Gastroesophageal sphincter (tissue), 4 donors: ENCODE measurements around the gene WDR18. TPM values are rescaled to one million over a fixed set of nuclear protein-coding genes. Genes with fewer than 3 reads are reported as not detected.

Source experiments
- ATAC-seq: fragments of 150-250 bp; one replicate; pipeline ENCODE4 v1.9.1; 2016; ENCODE audit warnings: mild to moderate bottlenecking, moderate library complexity
- H3K27ac ChIP-seq, 4 donors: fragments of 200-600 bp; sonication (generic) in 3 of 4; 1 replicate in 3 of 4; 2 replicates in 1 of 4; pipeline ENCODE4 v1.5.1; 2016 to 2019
- H3K27me3 ChIP-seq: fragments of 200-600 bp; sonication (generic); one replicate; pipeline ENCODE4 v1.5.1; 2019
- H3K36me3 ChIP-seq, 2 donors: fragments of 200-600 bp; sonication (generic); one replicate each; pipeline ENCODE4 v1.5.1; 2019; ENCODE audit warnings: control low read depth in 1 of 2
- H3K4me1 ChIP-seq, 3 donors: fragments of 200-600 bp; sonication (generic); 1 replicate in 2 of 3; 2 replicates in 1 of 3; pipeline ENCODE4 v1.5.1; 2016 to 2019; ENCODE audit warnings: control low read depth in 2 of 3
- H3K4me3 ChIP-seq, 2 donors: fragments of 200-600 bp; sonication (generic); one replicate each; pipeline ENCODE4 v1.5.1; 2019; ENCODE audit warnings: mild to moderate bottlenecking in 1 of 2, moderate library complexity in 1 of 2
- H3K9me3 ChIP-seq, 3 donors: fragments of 200-600 bp; sonication (generic); one replicate each; pipeline ENCODE4 v1.5.1; 2017 to 2019; ENCODE audit warnings: control low read depth in 2 of 3
- CTCF ChIP-seq, 4 experiments: fragments of 200-600 bp in 2 of 4; fragments of 450-650 bp in 2 of 4; sonication (generic) in 1 of 4; IDR thresholded peaks; one replicate each; pipeline ENCODE4 v1.5.1; 2017 to 2019; ENCODE audit warnings: antibody characterized with exemption in 4 of 4, mild to moderate bottlenecking in 2 of 4, moderate library complexity in 2 of 4
- EP300 ChIP-seq: sonication (generic); formaldehyde crosslinking; IDR thresholded peaks from one replicate; pipeline ENCODE4 v1.6.1; 2017; ENCODE audit warnings: antibody characterized with exemption, mild to moderate bottlenecking
- POLR2A ChIP-seq, 2 donors: fragments of 450-650 bp; IDR thresholded peaks; one replicate each; pipeline ENCODE4 v1.6.1; 2017; ENCODE audit warnings: antibody characterized with exemption in 2 of 2, mild to moderate bottlenecking in 2 of 2, moderate library complexity in 1 of 2
- POLR2AphosphoS5 ChIP-seq: sonication (generic); formaldehyde crosslinking; IDR thresholded peaks from one replicate; pipeline ENCODE4 v1.6.1; 2017; ENCODE audit warnings: antibody characterized with exemption
- WGBS, 2 donors: methylation state at CpG; one replicate each; pipeline ENCODE4 v1.1.5; 2018; ENCODE audit warnings: low coverage in 1 of 2; 5-methylcytosine and 5-hydroxymethylcytosine counted together
- total RNA-seq, 4 donors: library from RNA; depleted of rRNA; stranded (reverse); fragments of >200 nt; gene quantifications; one replicate each; pipeline ENCODE4 v1.1.0, GENCODE V29; 2016

The WDR18 gene
- total RNA-seq, 4 donors from 2014 or later, result 7.2 to 43.9 (median 20.1) TPM

- 70 to 100% methylated on average over 1 to 6 of the region's 36 CpGs for WGBS, 2 donors
- Histone ChIP-seq H3K36me3 (peaks cover 0 to 71% of the 10 kb centered on the region in 2 donors), H3K4me3 (no peak overlapping the region), H3K27me3 (no peaks in the 10 kb centered on the region), H3K4me1 (peaks cover 0 to 37% (median 19%) of the 10 kb centered on the region in 3 donors), H3K9me3 (no peaks in the 10 kb centered on the region), H3K27ac (no peak overlapping the region)
- no peak for TF ChIP-seq EP300
- no peak for TF ChIP-seq POLR2A (IDR thresholded peaks at IDR 0.05)
- TF ChIP-seq CTCF (IDR thresholded peaks at IDR 0.05), result no peak
- no peak for TF ChIP-seq POLR2AphosphoS5
- ATAC-seq, result no peak
Observed at GRCh38 chr19:1011831-1012333, 27.7 kb downstream of the WDR18 start.

- H3K4me1 ChIP-seq, result peaks cover 0 to 41% (median 24%) of the 10 kb centered on the region in 3 donors
- TF ChIP-seq POLR2A (IDR thresholded peaks at IDR 0.05) (no peak), EP300 (no peak), CTCF (IDR thresholded peaks at IDR 0.05) (no peak), POLR2AphosphoS5 (no peak)
- no peak overlapping the region for H3K27ac ChIP-seq
- peaks cover 0 to 71% of the 10 kb centered on the region in 2 donors for H3K36me3 ChIP-seq
- WGBS, 2 donors, result no CpG with 5 or more reads among the region's 18 CpGs
- ATAC-seq, result no peak
- H3K9me3 ChIP-seq, result no peaks in the 10 kb centered on the region
- no peak overlapping the region for H3K4me3 ChIP-seq
- H3K27me3 ChIP-seq, result no peaks in the 10 kb centered on the region
Observed at GRCh38 chr19:1012334-1012733, 28.2 kb downstream of the WDR18 start.

GRCh38 chr19:1013218-1013617, 29.1 kb downstream of the WDR18 start:
- Histone ChIP-seq H3K27ac (no peak overlapping the region), H3K9me3 (no peaks in the 10 kb centered on the region), H3K4me3 (no peak overlapping the region), H3K27me3 (no peaks in the 10 kb centered on the region), H3K4me1 (peaks cover 0 to 50% (median 33%) of the 10 kb centered on the region in 3 donors), H3K36me3 (peaks cover 0 to 75% of the 10 kb centered on the region in 2 donors)
- TF ChIP-seq EP300 (no peak), POLR2AphosphoS5 (no peak)
- WGBS, 2 donors, result no CpG with 5 or more reads among the region's 10 CpGs
- ATAC-seq, result no peak

- Histone ChIP-seq H3K27me3 (no peaks in the 10 kb centered on the region), H3K9me3 (no peaks in the 10 kb centered on the region), H3K27ac (no peak overlapping the region), H3K4me1 (peaks cover 0 to 62% (median 45%) of the 10 kb centered on the region in 3 donors), H3K4me3 (no peak overlapping the region), H3K36me3 (peaks cover 0 to 67% of the 10 kb centered on the region in 2 donors)
- no peak for TF ChIP-seq EP300
- TF ChIP-seq POLR2A (IDR thresholded peaks at IDR 0.05), result peak in 1 of 2 donors; percentile 11
- 95% methylated on average over 8 of the region's 49 CpGs; no CpG with 5 or more reads in 1 of the 2 donors for WGBS, 2 donors
- no peak for ATAC-seq
Observed at GRCh38 chr19:1014161-1015060, 30.3 kb downstream of the WDR18 start.

GRCh38 chr19:1015061-1015781, 31.1 kb downstream of the WDR18 start:
- WGBS, 2 donors, result no CpG with 5 or more reads among the region's 29 CpGs
- Histone ChIP-seq H3K4me3 (no peak overlapping the region), H3K36me3 (peaks cover 0 to 59% of the 10 kb centered on the region in 2 donors), H3K4me1 (peaks cover 0 to 70% (median 49%) of the 10 kb centered on the region in 3 donors), H3K27ac (no peak overlapping the region), H3K27me3 (no peaks in the 10 kb centered on the region), H3K9me3 (no peaks in the 10 kb centered on the region)
- no peak for ATAC-seq
- TF ChIP-seq EP300 (no peak), CTCF (IDR thresholded peaks at IDR 0.05) (no peak), POLR2AphosphoS5 (no peak), POLR2A (IDR thresholded peaks at IDR 0.05) (no peak)
